K562 (cell line): ENCODE measurements around the gene NACA2. TPM values are rescaled to one million over a fixed set of nuclear protein-coding genes. Genes with fewer than 3 reads are reported as not detected.
"Not testable (repeated sequence)": the region's sequence is repeated elsewhere in the genome, so short reads cannot be mapped to it uniquely, and the experiment has no call there.

Experiments used
- ATAC-seq: fragments of 200-7000 bp; cut with Tn5 transposase; 3 replicates; pipeline ENCODE4 v1.9.1; 2020; ENCODE audit warnings: moderate library complexity
- BruUV-seq: library from RNA; stranded (reverse); fragments of 400-500 nt; replicated peaks from 2 replicates; lab custom pipeline; 2021; lab: Mats Ljungman, UMichigan
- CTCF ChIA-PET: fragments of 300-600 bp; formaldehyde crosslinking; extraction: SDS; loops from one replicate; lab custom pipeline; 2021; ENCODE audit warnings: low intra/inter-chr PET ratio; lab: Yijun Ruan, JAX
- POLR2A ChIA-PET: fragments of 300-600, 350-650 bp; sonication (Branson Sonifier 250); formaldehyde crosslinking; extraction: SDS; loops from one replicate; lab custom pipeline; 2021; ENCODE audit warnings: antibody characterized with exemption, inconsistent platforms; lab: Yijun Ruan, JAX
- DNase-seq, 4 experiments: peaks; one replicate each; pipeline versions ENCODE4 v3.0.0 to v3.0.0-alpha.2; 2011 to 2018; ENCODE audit warnings: low spot score in 3 of 4, mixed read lengths in 3 of 4; ENCODE audit errors: extremely low read depth in 1 of 4
- FAIRE-seq: peaks from 2 replicates; lab custom pipeline; 2011; peaks lifted over from hg19 to GRCh38; lab: Jason Lieb, UNC
- H2AFZ ChIP-seq: 2 replicates; pipeline ENCODE4 v1.6.0; 2011; ENCODE audit warnings: low read depth, low read length, control low read depth, inconsistent platforms
- H3K27ac ChIP-seq: fragments of 200-600 bp; 3 replicates; pipeline ENCODE4 v1.8.0; 2011; ENCODE audit warnings: low read depth, mild to moderate bottlenecking, control low read depth, inconsistent platforms, low read length, moderate library complexity, mixed read lengths; ENCODE audit errors: extremely low read depth
- H3K27me3 ChIP-seq, 2 experiments: fragments of 300-600 bp in 1 of 2; 2 replicates in 1 of 2; 3 replicates in 1 of 2; pipeline versions ENCODE4 v1.6.0 to v1.8.0; 2011; ENCODE audit warnings: inconsistent platforms in 2 of 2, low read length in 2 of 2, mild to moderate bottlenecking in 1 of 2, mixed read lengths in 1 of 2, moderate library complexity in 1 of 2; ENCODE audit not compliant: control insufficient read depth in 2 of 2, insufficient read depth in 2 of 2
- H3K36me3 ChIP-seq: fragments of 300-600 bp; 3 replicates; pipeline ENCODE4 v1.8.0; 2011; ENCODE audit warnings: mild to moderate bottlenecking, low read length, inconsistent platforms; ENCODE audit not compliant: control insufficient read depth, insufficient read depth
- H3K4me1 ChIP-seq, 2 experiments: fragments of 200-600 bp in 1 of 2; replicated peaks in 1 of 2; 2 replicates in 1 of 2; 3 replicates in 1 of 2; pipeline versions ENCODE4 v1.5.1 to v1.8.0; 2011; ENCODE audit warnings: inconsistent platforms in 2 of 2, low read length in 2 of 2, mild to moderate bottlenecking in 1 of 2, mixed read lengths in 1 of 2, moderate library complexity in 1 of 2; ENCODE audit not compliant: control insufficient read depth in 2 of 2, insufficient read depth in 2 of 2
- H3K4me2 ChIP-seq: 2 replicates; pipeline ENCODE4 v1.6.1; 2011; ENCODE audit warnings: low read length, control low read depth, inconsistent platforms, mixed read lengths; ENCODE audit not compliant: insufficient read depth
- H3K4me3 ChIP-seq: fragments of 200-600 bp; sonication (generic), shearing (Covaris generic); 2 replicates; pipeline ENCODE4 v1.5.1; 2016; ENCODE audit warnings: control low read depth, inconsistent platforms
- H3K79me2 ChIP-seq: fragments of 200-600 bp; 3 replicates; pipeline ENCODE4 v1.8.0; 2011; ENCODE audit warnings: low read length, inconsistent platforms; ENCODE audit not compliant: control insufficient read depth, insufficient read depth
- H3K9ac ChIP-seq, 2 experiments: 2 replicates each; pipeline versions ENCODE4 v1.6.0 to v1.6.1; 2011; ENCODE audit warnings: low read depth in 2 of 2, low read length in 2 of 2, control low read depth in 1 of 2, inconsistent platforms in 1 of 2, mild to moderate bottlenecking in 1 of 2, mixed read lengths in 1 of 2; ENCODE audit not compliant: insufficient read depth in 1 of 2
- H3K9me1 ChIP-seq: one replicate; pipeline ENCODE4 v1.6.0; 2011; ENCODE audit warnings: inconsistent platforms, mild to moderate bottlenecking, low read length, moderate library complexity; ENCODE audit not compliant: control insufficient read depth, insufficient read depth
- H3K9me3 ChIP-seq: replicated peaks from 2 replicates; pipeline ENCODE4 v1.5.1; 2011; ENCODE audit warnings: low read depth, low read length, inconsistent platforms; ENCODE audit not compliant: control insufficient read depth, insufficient read depth
- H4K20me1 ChIP-seq: replicated peaks from 2 replicates; pipeline ENCODE4 v1.6.1; 2011; ENCODE audit warnings: low read length, inconsistent platforms, mixed read lengths; ENCODE audit not compliant: control insufficient read depth, insufficient read depth
- WGBS: fragments of 100-300 bp; shearing (Covaris generic); methylation state at CpG from one replicate; pipeline ENCODE4 v1.1.6; 2016; ENCODE audit warnings: low coverage, mixed read lengths; ENCODE audit not compliant: insufficient coverage; ENCODE audit errors: missing lambda C conversion rate; 5-methylcytosine and 5-hydroxymethylcytosine counted together
- in situ Hi-C: fragments of 300-500 bp; cut with MboI; formaldehyde crosslinking; loops from 4 replicates; pipeline ENCODE4 v1.15.0; 2018; ENCODE audit warnings: inconsistent platforms, mixed read lengths
- intact Hi-C: fragments of 100-400 bp; cut with micrococcal nuclease; formaldehyde crosslinking; loops from 2 replicates; pipeline ENCODE4 v1.14.2; 2022
- polyA plus RNA-seq, 8 experiments: library from polyadenylated mRNA; depleted of rRNA in 4 of 8; stranded (reverse) in 5 of 8; unstranded in 3 of 8; fragments of >200 nt; fragmentation: Nextera tagmentation in 2 of 8; fragmentation: Illumina TruSeq in 1 of 8; extraction: Ambion mirVana in 2 of 8; extraction: Trizol in 1 of 8; gene quantifications; 2 replicates each; pipeline versions ENCODE4 v1.2.1 to v1.2.3, GENCODE V29; 2011 to 2014; ENCODE audit warnings: inconsistent platforms in 1 of 8, missing spikeins in 1 of 8
- total RNA-seq, 7 experiments: library from RNA; depleted of rRNA in 6 of 7; stranded (reverse); fragments of >200 nt in 6 of 7; fragmentation: Illumina TruSeq in 2 of 7; extraction: Trizol in 2 of 7; gene quantifications; 2 replicates each; pipeline versions ENCODE4 v1.2.1 to v1.2.3, GENCODE V29; 2011 to 2021; ENCODE audit warnings: low replicate concordance in 1 of 7
- TF ChIP-seq, protein P1 (sequence below), 3 experiments: fragments of 200-800 bp in 1 of 3; fragments of 250-450 bp in 1 of 3; fragments of 450-650 bp in 1 of 3; sonication (Bioruptor Pico) in 1 of 3; sonication (Bioruptor generic) in 1 of 3; formaldehyde crosslinking in 1 of 3; IDR thresholded peaks; 2 replicates each; pipeline versions ENCODE4 v1.6.1 to v1.8.0; 2016 to 2022; ENCODE audit warnings: mild to moderate bottlenecking in 2 of 3, missing genetic modification characterization in 2 of 3, missing compliant biosample characterization in 1 of 3, moderate library complexity in 1 of 3

NACA2 gene
- total and polyA plus RNA-seq, 9 of the 15 experiments (the other 6 are each of a cell fraction or from before 2014, with no cell fraction given) = 0.13 to 0.29 (median 0.23) TPM; not detected in 4

DNA sequence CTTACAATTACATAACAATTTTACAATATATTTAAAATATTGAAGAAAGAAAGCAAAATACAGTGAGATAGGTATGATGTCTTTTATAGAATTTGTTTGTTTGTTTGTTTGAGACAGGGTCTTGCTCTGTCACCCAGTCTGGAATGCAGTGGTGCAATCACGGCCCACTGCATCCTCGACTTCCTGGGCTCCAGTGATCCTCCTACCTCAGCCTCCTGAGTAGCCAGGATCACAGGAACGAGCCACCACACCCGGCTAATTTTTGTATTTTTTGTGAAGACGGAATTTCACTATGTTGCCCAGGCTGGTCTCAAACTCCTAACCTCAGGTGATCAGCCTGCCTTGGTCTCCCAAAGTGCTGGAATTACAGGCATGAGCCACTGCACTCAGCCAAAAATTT, 21.5 kb downstream of the NACA2 start:
- H3K9me3 ChIP-seq, H2AFZ ChIP-seq, H3K79me2 ChIP-seq, H3K4me1 ChIP-seq, H3K27me3 ChIP-seq, FAIRE-seq, intact Hi-C loops, H3K4me2 ChIP-seq, DNase-seq, H3K9ac ChIP-seq, CTCF ChIA-PET, H3K27ac ChIP-seq, in situ Hi-C loops, H3K9me1 ChIP-seq: not testable (repeated sequence)
- 3% methylated on average over 5 of the region's 5 CpGs for WGBS
- TF ChIP-seq, protein P1, sequence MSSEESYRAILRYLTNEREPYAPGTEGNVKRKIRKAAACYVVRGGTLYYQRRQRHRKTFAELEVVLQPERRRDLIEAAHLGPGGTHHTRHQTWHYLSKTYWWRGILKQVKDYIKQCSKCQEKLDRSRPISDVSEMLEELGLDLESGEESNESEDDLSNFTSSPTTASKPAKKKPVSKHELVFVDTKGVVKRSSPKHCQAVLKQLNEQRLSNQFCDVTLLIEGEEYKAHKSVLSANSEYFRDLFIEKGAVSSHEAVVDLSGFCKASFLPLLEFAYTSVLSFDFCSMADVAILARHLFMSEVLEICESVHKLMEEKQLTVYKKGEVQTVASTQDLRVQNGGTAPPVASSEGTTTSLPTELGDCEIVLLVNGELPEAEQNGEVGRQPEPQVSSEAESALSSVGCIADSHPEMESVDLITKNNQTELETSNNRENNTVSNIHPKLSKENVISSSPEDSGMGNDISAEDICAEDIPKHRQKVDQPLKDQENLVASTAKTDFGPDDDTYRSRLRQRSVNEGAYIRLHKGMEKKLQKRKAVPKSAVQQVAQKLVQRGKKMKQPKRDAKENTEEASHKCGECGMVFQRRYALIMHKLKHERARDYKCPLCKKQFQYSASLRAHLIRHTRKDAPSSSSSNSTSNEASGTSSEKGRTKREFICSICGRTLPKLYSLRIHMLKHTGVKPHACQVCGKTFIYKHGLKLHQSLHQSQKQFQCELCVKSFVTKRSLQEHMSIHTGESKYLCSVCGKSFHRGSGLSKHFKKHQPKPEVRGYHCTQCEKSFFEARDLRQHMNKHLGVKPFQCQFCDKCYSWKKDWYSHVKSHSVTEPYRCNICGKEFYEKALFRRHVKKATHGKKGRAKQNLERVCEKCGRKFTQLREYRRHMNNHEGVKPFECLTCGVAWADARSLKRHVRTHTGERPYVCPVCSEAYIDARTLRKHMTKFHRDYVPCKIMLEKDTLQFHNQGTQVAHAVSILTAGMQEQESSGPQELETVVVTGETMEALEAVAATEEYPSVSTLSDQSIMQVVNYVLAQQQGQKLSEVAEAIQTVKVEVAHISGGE (CRISPR knock-in tag; IDR thresholded peaks at IDR 0.05) = peak in 1 of 3 experiments; percentile 85; a peak in 2 of 6 replicates
- TF ChIP-seq, all 486 proteins: peak for 1; not testable (repeated sequence) for 485
- ATAC-seq, H4K20me1 ChIP-seq, BruUV-seq, POLR2A ChIA-PET, H3K4me3 ChIP-seq, H3K36me3 ChIP-seq: not testable (repeated sequence)
